NCI-H774 (cell line): ENCODE measurements around the gene RACK1.
"Not testable (repeated sequence)": the region's sequence is repeated elsewhere in the genome, so short reads cannot be mapped to it uniquely, and the experiment has no call there.

ENCODE experiments used
- DNase-seq: peaks from one replicate; lab custom pipeline; 2025; lab: John Stamatoyannopoulos, UW

RACK1 gene

DNA sequence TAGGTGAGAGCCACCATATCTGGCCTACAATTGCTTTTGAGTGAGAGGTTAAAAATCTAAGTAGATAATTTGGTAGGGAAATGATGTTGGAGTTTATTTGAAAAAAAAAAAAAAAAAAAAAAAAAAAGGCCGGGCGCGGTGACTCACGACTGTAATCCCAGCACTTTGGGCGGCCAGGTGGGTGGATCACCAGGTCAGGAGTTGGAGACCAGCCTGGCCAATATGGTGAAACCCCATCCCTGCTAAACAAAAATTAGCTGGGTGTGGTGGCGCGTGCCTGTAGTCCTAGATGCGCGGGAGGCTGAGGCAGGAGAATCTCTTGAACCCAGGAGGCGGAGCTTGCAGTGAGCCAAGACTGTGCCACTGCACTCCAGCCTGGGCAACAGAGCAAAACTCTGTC lies 29.5 kb downstream of the RACK1 start:
- DNase-seq = not testable (repeated sequence)

DNA sequence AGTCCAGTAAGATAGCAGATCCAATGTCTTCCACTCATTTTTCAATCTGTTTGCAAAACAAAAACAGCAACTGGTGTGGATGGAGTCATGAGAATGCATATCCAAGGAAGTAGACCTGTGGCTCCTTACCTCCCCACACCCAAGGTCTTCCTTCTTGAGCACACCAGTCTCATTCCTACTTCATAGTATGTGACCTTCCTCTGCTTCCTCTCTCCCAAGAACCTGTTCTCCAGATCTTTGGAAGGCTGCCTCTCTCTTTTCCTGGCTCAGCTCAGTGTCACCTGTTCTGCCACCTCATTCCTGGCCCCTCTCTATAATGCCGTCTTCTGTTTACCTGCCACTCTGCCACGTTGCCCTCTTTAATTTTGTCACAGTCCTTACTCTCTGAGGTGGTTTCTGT lies 30.8 kb downstream of the RACK1 start:
- DNase-seq = no peak

DNA sequence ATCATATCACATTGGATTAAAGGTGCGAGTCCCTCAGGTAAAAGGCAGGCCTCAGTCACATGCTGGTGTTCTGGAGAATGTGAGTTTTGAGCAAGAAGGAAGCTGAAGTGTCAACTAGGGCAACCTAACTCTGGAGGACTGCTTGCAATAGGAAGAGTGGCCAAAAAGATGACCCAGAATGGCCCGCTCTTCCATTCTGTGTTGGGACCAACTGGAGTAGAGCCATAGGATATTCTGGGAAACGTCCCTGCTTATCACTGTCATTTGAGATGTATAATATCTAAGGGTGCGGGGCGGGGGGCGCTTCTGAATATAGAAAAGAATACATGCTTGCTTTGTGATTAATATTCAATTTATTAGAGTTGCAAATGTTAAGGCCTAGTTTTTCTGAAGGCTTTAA lies 31.6 kb downstream of the RACK1 start:
- no peak for DNase-seq

DNA sequence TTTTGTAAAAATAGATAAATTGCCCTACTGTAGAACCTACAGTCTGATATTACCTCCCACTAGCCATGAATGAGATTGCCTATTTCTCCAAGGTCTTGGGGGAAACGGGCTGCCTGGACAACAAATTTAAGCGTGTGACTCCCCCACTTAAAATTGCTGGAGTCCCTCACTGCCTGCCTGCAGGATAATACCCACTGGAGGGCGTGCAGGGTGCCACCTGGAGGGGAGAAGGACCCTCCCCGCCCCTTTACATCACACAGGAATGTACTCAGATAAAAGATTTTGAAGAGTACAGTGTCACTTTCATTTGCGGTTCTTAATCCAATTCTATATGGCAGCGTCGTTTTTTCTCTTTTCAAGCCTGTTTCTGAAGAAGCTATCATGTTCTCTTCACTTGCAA lies 32.5 kb downstream of the RACK1 start:
- DNase-seq = no peak

DNA sequence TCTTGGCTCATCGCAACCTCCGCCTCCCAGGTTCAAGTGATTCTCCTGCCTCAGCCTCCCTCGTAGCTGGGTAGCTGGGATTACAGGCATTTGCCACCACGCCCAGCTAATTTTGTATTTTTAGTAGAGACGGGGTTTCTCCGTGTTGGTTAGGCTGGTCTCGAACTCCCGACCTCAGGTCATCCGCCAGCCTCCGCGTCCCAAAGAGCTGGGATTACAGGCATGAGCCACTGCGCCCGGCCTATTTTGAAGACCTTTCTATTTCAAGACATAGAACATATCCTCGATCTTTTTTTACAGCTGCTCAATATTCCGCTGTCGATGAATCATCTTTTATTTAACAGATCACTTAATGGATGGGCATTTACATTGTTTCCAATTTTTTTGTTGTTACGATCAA lies 33.0 kb downstream of the RACK1 start:
- DNase-seq = not testable (repeated sequence)

DNA sequence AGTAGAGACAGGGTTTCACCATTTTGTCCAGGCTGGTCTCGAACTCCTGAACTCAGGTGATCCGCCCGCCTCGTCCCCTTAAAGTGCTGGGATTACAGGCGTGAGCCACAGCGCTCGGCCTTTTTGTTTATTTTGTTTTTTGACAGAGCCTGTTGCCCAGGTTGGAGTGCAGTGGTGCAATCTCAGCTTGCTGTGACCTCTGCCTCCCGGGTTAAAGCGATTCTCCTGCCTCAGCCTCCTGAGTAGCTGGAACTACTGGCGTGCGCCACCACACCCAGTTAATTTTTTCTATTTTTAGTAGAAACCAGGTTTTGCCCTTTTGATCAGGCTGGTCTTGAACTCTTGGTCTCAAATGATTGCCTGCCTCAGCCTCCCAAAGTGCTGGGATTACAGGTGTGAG lies 33.6 kb downstream of the RACK1 start:
- DNase-seq = not testable (repeated sequence)

DNA sequence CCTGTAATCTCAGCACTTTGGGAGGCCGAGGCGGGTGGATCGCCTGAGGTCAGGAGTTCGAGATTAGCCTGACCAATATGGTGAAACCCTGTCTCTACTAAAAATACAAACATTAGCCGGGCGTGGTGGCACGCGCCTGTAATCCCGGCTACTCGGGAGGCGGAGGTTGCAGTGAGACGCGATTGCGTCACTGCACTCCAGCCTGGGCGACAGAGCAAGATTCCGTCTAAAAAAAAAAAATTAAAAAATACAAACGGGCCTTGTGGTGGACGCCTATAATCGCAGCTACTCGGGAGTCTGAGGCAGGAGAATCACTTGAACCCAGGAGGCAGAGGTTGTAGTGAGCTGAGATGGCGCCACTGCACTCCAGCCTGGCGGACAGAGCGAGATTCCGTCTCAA lies 34.7 kb downstream of the RACK1 start:
- not testable (repeated sequence) for DNase-seq

DNA sequence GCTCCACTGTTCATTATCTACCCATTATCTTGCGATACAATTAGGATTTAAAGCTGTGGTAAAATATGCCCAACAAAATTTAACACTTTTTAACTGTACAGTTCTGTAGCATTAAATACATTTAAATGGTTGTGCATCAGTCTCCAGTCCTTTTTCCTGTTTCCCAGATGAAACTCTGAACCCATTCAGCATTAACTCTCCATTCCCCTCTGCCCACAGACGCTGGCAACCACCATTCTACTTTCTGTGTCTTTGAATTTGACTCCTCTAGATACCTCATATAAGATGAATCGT lies 35.8 kb downstream of the RACK1 start:
- no peak for DNase-seq

DNA sequence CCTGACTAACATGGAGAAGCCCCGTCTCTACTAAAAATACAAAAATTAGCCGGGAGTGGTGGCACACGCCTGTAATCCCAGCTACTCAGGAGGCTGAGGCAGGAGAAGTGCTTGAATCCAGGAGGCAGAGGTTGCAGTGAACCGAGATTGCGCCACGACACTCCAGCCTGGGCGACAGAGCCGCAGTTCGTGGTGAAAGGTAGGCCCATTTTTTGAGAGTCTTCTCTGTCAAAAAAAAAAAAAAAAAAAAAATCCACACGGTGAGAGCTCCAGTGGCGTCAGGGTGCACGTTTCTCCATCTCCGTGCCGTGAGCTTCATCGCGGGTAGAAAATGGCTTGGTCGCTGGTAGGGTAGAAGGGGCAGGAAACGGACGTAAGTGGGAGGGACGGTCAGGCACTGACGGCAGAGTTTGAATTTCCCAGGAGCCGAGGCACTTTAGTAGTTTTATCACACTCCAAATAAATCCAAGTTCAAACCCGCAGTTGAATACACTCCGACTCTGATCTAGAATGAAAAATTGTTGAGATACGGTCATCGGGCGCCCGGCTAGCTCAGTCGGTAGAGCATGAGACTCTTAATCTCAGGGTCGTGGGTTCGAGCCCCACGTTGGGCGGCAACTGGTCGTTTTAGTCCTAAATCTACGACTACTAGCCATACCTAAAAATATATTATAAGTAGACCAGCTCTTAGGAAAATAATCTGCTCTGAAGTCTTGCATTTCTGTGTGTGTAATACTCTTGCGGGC lies 36.3 kb downstream of the RACK1 start:
- no peak for DNase-seq

DNA sequence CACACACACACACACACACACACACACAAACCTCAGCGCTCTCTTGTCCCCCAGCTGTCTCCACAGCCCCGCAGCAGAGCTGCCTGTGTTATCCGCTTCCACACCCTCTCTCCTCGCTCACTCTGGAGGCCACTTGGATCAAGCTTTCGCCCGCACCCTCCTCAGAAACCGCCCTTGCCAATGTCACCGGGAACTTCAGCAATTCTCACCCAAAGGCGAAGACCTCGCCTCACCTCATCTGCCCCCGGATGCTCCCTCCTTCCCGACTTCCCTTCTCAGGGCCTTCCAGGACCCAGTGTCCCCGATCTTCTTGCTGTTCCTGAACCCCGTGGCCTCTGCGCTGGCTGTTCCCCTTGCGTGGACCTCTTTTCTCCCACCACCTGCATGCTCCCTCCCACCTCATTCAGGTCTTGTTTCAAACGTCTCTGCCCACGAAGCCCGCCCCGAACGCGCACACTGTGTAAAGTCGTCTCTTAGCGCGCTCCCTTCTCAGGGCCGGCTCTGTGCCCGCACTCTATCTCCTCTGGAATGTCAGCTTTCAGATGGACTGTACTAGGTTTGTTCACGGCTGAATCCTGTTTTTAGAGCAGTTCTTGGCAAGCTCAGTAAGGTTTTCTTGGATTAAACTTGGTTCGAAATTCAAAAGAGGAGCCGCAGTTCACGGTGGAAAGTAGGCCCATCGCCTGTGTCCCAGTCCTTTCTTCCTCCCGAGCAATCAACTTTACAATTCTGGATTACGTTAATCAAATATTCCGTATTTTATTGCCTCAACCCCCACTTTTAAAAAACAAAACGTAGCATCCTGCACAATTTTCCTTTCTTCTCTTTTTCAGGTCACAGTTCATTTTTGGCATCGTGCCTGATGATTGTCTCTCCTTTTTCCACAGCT lies 37.7 kb downstream of the RACK1 start:
- DNase-seq = no peak

DNA sequence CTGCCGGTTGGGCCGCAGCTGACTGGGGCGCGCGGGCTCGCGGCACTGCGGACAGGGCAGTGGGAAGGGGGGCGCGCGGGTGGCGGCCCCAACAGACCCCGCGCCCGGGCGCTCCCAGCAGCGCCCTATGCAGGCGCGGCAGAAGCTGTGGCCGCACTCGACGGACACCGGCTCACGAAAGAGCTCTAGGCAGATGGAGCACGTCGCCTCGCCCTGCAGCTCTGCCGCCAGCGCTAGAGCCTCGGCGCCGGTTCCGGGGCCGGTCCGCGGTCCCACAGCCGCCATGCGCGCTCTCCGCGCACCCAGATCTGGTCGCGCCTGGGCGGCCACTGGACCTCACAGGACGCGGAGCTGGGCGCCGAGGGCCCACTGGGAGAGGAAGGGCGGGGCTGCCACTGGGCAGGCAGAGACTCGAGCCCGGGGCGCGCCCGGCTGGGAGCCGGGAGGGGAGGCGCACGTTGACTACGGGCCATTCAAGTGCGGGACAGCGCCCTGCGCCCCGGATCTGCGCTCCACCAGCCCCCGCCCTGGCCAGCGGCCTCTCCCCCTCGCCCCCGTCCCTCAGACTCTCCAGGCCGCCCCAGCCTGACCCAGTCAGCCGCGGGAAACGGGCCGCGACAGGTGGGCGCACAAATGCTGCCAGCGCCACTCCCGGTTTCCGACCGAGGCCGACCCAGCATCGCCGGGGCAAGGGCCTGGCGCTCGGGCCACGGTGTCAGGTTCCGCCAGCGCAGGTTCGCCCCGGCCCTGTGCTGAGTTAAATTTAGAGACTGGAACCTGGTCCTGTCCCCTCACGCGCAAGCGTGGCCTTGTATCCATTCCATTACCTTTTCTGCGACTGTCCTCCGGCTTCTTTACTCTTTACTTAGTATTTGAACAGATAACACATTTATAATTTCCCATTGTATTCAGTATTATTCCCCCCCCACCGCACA lies 38.6 kb downstream of the RACK1 start, which contains the start of gene TRIM7:
Gene TRIM7, minus strand, starts transcription at position 371 of the 935 bp plus-strand sequence. Its CDS starts 86 bp downstream, at position 285.
- no peak for DNase-seq

DNA sequence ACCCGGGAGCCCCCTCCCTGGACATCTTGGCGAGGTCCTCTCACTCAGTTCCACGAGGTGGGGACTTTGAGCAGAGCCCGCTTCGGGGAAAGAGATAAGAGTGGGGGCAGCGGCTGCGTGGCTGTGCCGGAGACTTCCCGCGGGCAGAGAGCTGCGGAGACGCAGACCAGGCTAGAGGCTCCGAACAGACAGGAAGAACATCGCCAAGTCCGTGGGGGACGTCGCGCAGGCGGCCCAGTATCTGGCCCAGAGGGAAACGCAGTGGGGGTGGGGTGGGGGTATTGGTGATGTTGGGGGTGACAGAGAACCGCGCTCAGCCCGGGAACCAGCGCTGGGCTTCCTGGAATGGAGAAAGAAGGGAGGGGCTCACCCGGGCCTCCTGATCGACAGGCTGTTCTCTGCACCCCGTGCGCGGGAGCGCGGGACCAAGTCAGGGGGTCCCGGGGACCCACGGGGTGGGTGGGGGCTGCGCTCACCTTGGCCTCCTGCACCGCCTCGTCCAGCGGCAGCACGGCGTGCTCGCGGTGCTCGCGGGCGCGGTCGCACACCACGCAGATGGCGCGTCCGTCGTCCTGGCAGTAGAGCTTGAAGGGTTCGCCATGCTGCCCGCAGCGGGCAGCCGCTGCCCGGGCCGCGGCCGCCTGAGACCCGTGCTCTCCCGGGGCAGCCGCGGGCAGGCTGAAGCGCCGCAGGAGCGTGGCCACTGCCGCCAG lies 39.4 kb downstream of the RACK1 start:
- DNase-seq = no peak

DNA sequence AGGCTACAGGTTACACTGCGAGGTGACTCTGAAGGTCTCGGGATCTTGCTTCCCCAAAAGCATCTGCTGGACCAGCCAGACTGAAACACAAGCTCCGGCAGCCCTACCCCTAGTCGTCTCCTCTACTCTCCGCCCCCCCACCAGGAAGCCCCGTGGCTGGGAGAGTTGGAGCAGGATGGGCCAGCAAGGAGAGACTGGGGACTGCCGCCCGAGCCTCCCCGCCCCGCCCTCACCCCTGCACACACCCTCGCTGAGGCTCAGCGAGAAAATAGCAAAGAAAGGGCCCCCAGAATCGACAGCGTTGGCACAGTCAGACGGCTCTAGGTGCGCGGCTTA lies 40.0 kb downstream of the RACK1 start:
- no peak for DNase-seq

DNA sequence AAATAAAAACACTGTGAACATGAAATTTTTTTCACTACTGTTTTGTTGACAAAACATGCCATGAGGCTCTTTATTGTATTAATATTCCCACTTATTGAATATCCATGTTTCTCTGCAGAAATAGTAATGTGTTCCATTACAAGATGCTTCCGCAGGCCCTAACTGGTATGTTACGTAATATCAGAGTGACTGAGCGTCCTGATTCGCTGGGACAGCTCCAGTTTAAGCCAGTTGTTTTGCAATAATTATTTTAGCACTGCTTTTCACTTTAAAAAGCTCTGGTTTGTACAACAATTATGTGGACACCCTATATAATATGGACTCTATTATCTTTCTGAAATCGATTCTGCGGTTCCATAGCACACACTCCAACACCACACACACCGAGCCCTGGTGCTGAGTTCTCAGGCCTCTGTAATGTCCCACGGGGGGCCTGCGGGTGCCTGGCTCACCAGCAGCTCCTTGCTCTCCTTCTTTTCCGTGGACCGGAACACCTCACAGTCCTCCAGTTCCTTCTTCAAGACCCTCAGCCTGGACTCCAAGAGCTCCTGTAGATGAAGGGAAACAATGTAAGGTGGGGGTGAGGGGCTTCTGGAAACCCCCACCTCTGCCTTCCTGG lies 40.5 kb downstream of the RACK1 start:
- no peak for DNase-seq

DNA sequence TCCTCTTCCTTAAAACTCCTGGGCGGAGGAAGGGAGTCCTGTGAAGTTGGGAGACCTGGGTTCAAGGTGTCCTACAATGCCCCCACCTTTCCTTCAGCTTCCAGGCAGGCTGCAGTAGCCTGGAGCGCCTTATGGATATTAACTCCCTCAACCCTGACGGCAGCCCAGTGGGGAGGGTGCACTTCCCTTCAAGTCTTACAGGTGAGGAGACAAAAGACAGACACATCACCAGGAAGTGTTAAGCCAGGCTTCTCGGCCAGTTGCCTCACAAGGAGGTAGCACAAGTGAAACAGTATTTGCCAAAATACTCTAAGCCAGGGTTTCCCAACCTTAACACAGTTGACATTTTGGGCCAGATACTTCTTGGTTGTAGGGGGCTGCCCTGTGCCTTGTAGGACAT lies 42.9 kb downstream of the RACK1 start:
- DNase-seq = no peak

DNA sequence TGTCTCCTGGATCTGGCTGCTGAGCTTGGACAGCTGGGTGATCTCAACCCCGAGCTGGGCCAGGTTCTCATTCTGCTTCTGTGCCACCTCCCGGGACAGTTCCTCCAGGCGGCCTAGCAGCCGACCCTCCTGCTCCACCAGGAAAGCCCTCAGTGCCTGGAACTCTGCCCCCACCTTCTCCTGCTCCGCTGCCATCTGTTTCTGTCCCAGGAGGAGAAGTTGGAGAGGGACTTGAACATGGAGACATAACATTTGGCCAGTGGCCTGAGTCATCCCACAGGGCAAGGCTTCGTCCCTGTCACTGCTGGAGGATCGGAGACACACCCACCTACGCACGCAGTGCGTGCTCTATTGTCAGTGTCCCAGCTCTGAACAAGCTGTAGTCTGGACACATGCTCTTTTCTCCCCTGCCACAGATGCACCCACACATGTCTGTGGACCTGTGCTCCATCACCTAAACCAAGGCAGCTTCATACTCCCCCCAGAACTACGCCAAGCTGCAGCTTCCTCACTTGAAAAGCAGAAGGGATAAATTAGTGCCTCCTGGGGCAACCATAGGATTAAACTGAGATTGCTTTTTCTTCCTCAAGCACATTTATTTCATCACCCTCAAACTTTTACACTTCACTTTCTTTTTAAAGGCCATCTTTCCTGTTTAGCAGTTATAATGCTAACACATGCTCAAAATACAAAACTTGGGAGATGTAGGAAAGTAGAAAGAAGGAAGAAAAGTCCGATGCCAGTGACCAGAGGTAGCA lies 43.6 kb downstream of the RACK1 start:
- DNase-seq = no peak

DNA sequence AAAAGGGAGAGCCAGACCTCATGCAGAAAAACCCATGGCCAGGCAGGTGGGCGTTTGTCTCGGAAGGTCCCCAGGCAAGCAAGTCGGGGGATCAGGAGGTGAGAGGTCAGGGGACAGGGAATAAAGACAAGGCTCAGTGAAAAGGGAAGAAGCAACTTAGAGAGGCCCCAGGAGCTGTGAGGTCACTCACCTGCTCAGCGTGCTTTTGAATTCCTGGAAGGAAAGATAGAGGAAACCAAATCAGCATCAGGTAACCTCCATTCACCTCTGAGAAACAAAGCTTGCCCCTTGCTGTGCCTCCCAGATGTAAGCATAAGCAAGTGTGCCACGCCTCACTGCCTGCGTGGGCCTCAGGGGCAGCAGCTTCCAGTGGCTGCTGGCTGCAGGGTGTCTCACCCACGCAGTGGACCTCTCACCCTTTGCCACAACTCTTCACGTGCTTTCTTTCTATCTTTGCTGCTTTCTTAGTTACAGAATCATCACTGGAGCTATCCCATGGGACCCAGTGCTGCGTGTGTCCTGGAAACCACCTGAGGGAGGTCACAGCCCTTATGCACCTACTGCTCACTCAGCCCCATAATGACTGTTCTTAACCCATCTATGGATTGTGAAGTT lies 44.7 kb downstream of the RACK1 start:
- DNase-seq = no peak

DNA sequence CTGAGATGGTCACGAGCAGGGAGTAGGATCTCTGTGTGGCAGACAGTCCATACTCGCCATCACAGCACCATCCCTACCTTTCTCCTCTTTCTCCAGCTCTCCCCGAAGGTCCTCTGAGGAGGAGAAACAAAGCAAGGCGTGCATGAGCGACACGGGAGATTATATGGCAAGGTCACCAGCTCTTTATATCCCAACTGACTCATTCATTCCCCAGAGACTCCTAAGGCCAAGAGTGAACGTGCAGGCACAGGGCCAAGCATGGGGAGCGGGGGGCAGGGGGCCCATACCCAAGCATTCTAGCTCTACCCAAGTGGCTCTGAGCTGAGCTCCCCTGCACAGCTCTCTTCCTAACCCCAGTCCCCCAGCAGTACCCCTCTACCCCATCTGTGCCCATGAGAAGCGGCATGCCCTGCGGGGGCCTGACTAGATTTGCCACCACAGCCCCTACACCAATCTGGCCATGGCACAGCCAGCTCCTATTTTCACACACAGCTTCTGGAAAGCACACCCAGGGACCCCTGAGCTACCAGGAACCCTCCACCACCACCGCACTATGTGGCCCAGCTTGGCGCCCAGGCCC lies 45.5 kb downstream of the RACK1 start:
- no peak for DNase-seq

DNA sequence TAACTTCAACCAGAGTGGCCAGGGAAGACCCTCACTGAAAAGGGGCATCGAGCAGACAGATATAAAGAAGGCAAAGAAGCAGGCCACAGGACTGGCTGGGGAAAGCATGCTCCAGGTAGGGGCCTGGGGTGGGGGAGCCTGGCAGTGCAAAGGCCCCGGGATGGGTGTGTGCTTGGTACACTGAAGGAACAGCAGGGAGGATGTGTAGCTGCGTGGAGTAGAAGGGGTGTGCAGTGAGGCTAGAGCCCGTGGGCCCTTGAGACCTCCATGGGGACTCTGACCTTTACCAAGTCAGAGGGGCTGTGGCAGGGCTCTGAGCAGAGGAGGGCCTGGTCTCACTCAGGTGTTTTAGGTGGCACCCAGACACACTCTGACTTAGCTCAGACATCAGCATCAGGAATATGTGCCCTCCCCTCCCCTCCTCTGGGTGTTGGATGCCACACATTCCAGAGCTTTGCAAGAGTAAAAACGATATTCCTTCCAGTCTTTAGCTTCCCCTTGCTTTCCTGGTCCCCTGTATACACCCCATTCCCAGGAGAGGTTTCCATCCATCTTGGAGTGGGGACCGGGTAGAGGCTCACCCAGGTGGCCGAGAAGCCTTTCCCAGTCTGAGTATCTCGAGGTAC lies 46.3 kb downstream of the RACK1 start:
- no peak for DNase-seq
